Measurements from ENCODE around the gene MICALL2.
"Not testable (repeated sequence)": the region's sequence is repeated elsewhere in the genome, so short reads cannot be mapped to it uniquely, and the experiment has no call there.

MICALL2 gene

GRCh38 chr7:1444214-1444924 is 14.9 kb downstream of the MICALL2 start:
- POLR2A ChIA-PET: no interaction called here
- Histone ChIP-seq H3K9me3 (ENCODE audit: control insufficient read depth, insufficient read depth, low read depth, low read length) (no peaks in the 10 kb centered on the region), H3K36me3 (ENCODE audit: control insufficient read depth in 2 of 2, insufficient read depth in 1 of 2, low read length in 2 of 2) (peaks cover 0 to under 1% of the 10 kb centered on the region in 2 experiments; a peak in 1 of 3 replicates), H3K4me1 (ENCODE audit: control insufficient read depth, insufficient read depth, low read length) (no peaks in the 10 kb centered on the region), H3K4me3 (ENCODE audit: low read depth, low read length) (no peak overlapping the region), H3K27ac (ENCODE audit: extremely low read depth, low read depth, low read length) (no peak overlapping the region)
- CTCF ChIA-PET: interaction anchor here (0.6 kb wide), 1 partner anchor 32 kb away, joined by 3 read pairs; no protein-coding TSS in a partner anchor
- no peak for TF ChIP-seq ZNF146 (tag by site-specific recombination; IDR thresholded peaks at IDR 0.05)
- no peak for TF ChIP-seq ZNF645 (tag by site-specific recombination; IDR thresholded peaks at IDR 0.05)
- no peak for TF ChIP-seq OSR2 (tag by site-specific recombination; IDR thresholded peaks at IDR 0.05)
- no peak for TF ChIP-seq ZNF76 (tag by site-specific recombination; IDR thresholded peaks at IDR 0.05; ENCODE audit: borderline replicate concordance, low read depth)
- TF ChIP-seq ZNF239 (tag by site-specific recombination; IDR thresholded peaks at IDR 0.05): no peak
- no peak for TF ChIP-seq ZNF266 (tag by site-specific recombination; IDR thresholded peaks at IDR 0.05; ENCODE audit: low read depth)

GRCh38 chr7:1443587-1444200 is 15.6 kb downstream of the MICALL2 start:
- H3K27ac ChIP-seq (ENCODE audit: extremely low read depth, low read depth, low read length); H3K4me3 ChIP-seq (ENCODE audit: low read depth, low read length); H3K36me3 ChIP-seq (ENCODE audit: control insufficient read depth in 2 of 2, insufficient read depth in 1 of 2, low read length in 2 of 2); H3K9me3 ChIP-seq (ENCODE audit: control insufficient read depth, insufficient read depth, low read depth, low read length); H3K4me1 ChIP-seq (ENCODE audit: control insufficient read depth, insufficient read depth, low read length); POLR2A ChIA-PET; CTCF ChIA-PET: not testable (repeated sequence)

- Histone ChIP-seq H3K36me3 (ENCODE audit: control insufficient read depth in 2 of 2, insufficient read depth in 1 of 2, low read length in 2 of 2) (peaks cover 0 to 3% of the 10 kb centered on the region in 2 experiments; a peak in 1 of 3 replicates), H3K4me1 (ENCODE audit: control insufficient read depth, insufficient read depth, low read length) (no peaks in the 10 kb centered on the region), H3K27ac (ENCODE audit: extremely low read depth, low read depth, low read length) (no peak overlapping the region), H3K4me3 (ENCODE audit: low read depth, low read length) (no peak overlapping the region), H3K9me3 (ENCODE audit: control insufficient read depth, insufficient read depth, low read depth, low read length) (no peaks in the 10 kb centered on the region)
- ChIA-PET CTCF (interaction anchor here (0.6 kb wide), 1 partner anchor 217 kb away, joined by 3 read pairs; no protein-coding TSS in a partner anchor), POLR2A (no interaction called here)
- peak; percentile 71 for TF ChIP-seq EGR2 (tag by site-specific recombination; IDR thresholded peaks at IDR 0.05; ENCODE audit: low read depth)
- peak; percentile 49 for TF ChIP-seq ZFHX2 (tag by site-specific recombination; conservative IDR thresholded peaks at IDR 0.05)
- TF ChIP-seq SCRT1 (tag by site-specific recombination; IDR thresholded peaks at IDR 0.05; ENCODE audit: borderline replicate concordance): no peak
- no peak for TF ChIP-seq ZNF292 (tag by site-specific recombination; IDR thresholded peaks at IDR 0.05; ENCODE audit: borderline replicate concordance, low read depth)
- no peak for TF ChIP-seq ZNF112 (tag by site-specific recombination; IDR thresholded peaks at IDR 0.05)
- TF ChIP-seq KLF8 (tag by site-specific recombination; IDR thresholded peaks at IDR 0.05): no peak
These were observed 16.7 kb downstream of the MICALL2 start for GRCh38 chr7:1442355-1443124.

- ChIA-PET POLR2A (no interaction called here), CTCF (interaction anchor here (0.6 to 1.4 kb wide), 2 partner anchors 9 to 217 kb away, joined by 3 to 7 read pairs; no protein-coding TSS in a partner anchor)
- no peaks in the 10 kb centered on the region for H3K9me3 ChIP-seq (ENCODE audit: control insufficient read depth, insufficient read depth, low read depth, low read length)
- H3K4me3 ChIP-seq (ENCODE audit: low read depth, low read length): no peak overlapping the region
- peaks cover 0 to 3% of the 10 kb centered on the region in 2 experiments; a peak in 1 of 3 replicates for H3K36me3 ChIP-seq (ENCODE audit: control insufficient read depth in 2 of 2, insufficient read depth in 1 of 2, low read length in 2 of 2)
- H3K27ac ChIP-seq (ENCODE audit: extremely low read depth, low read depth, low read length): no peak overlapping the region
- no peaks in the 10 kb centered on the region for H3K4me1 ChIP-seq (ENCODE audit: control insufficient read depth, insufficient read depth, low read length)
- no peak for TF ChIP-seq PATZ1 (tag by site-specific recombination; IDR thresholded peaks at IDR 0.05)
- TF ChIP-seq ZFP69B (tag by site-specific recombination; IDR thresholded peaks at IDR 0.05): no peak
- TF ChIP-seq ZNF10 (tag by site-specific recombination; IDR thresholded peaks at IDR 0.05): no peak
- TF ChIP-seq ZNF174 (tag by site-specific recombination; IDR thresholded peaks at IDR 0.05): no peak
- TF ChIP-seq ZNF239 (tag by site-specific recombination; IDR thresholded peaks at IDR 0.05): no peak
- no peak for TF ChIP-seq ZNF596 (tag by site-specific recombination; IDR thresholded peaks at IDR 0.05)
- no peak for TF ChIP-seq ZNF366 (tag by site-specific recombination; conservative IDR thresholded peaks at IDR 0.05)
- no peak for TF ChIP-seq ZNF184 (tag by site-specific recombination; IDR thresholded peaks at IDR 0.05)
- no peak for TF ChIP-seq ZNF544 (tag by site-specific recombination; IDR thresholded peaks at IDR 0.05)
These were observed 17.5 kb downstream of the MICALL2 start for GRCh38 chr7:1441615-1442354.

Measured in HEK293 (cell line).